ENCODE measurements around the gene FOXL3. TPM values are rescaled to one million over a fixed set of nuclear protein-coding genes. Genes with fewer than 3 reads are reported as not detected.

Gene FOXL3
- total and polyA plus RNA-seq, 2 experiments from 2014 or later: not detected

DNA sequence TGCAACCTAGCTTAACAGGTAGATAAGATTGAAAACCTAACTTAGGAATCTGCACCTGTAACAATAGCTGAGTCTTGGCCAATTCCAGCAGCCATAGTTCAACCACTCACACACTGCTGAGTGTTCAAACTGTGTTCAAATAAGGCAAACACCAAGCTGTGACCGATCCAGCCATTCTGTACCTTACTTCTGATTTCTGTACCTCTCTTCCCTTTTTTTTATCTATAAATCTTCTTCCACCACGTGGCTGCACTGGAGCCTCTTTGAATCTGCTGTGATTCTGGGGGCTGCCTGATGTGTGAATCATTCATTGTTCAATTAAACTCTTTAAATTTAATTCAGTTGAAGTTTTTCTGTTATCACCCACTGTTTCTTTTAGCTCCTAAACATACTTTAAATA, 15.7 kb upstream of the FOXL3 start:
- Histone ChIP-seq H3K4me2 (no peak overlapping the region), H3F3A (replicated peaks; ENCODE audit: low read depth) (no peaks in the 10 kb centered on the region), H3K4me3 (no peak overlapping the region), H3K79me2 (replicated peaks; ENCODE audit: insufficient read depth) (no peaks in the 10 kb centered on the region), H3K27me3 (ENCODE audit: insufficient read depth) (no peaks in the 10 kb centered on the region), H4K20me1 (replicated peaks; ENCODE audit: insufficient read depth) (no peaks in the 10 kb centered on the region), H3K4me1 (ENCODE audit: insufficient read depth) (no peaks in the 10 kb centered on the region), H3K36me3 (ENCODE audit: insufficient read depth) (peaks cover 4% of the 10 kb centered on the region; the same call in 1 of the 2 replicates), H3K9me2 (ENCODE audit: insufficient read depth) (no peaks in the 10 kb centered on the region), H3K27ac (ENCODE audit: low read depth) (no peak overlapping the region), H2AFZ (no peak overlapping the region)
- no peak for TF ChIP-seq NANOG (IDR thresholded peaks at IDR 0.05; ENCODE audit: borderline replicate concordance)
- no peak for TF ChIP-seq EZH2 (IDR thresholded peaks at IDR 0.05; ENCODE audit: low read depth, unreplicated experiment)
- TF ChIP-seq, protein P1, sequence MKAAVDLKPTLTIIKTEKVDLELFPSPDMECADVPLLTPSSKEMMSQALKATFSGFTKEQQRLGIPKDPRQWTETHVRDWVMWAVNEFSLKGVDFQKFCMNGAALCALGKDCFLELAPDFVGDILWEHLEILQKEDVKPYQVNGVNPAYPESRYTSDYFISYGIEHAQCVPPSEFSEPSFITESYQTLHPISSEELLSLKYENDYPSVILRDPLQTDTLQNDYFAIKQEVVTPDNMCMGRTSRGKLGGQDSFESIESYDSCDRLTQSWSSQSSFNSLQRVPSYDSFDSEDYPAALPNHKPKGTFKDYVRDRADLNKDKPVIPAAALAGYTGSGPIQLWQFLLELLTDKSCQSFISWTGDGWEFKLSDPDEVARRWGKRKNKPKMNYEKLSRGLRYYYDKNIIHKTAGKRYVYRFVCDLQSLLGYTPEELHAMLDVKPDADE (IDR thresholded peaks at IDR 0.05): no peak
- no peak for TF ChIP-seq JUNB (IDR thresholded peaks at IDR 0.05; ENCODE audit: unreplicated experiment)
- TF ChIP-seq, protein P2, sequence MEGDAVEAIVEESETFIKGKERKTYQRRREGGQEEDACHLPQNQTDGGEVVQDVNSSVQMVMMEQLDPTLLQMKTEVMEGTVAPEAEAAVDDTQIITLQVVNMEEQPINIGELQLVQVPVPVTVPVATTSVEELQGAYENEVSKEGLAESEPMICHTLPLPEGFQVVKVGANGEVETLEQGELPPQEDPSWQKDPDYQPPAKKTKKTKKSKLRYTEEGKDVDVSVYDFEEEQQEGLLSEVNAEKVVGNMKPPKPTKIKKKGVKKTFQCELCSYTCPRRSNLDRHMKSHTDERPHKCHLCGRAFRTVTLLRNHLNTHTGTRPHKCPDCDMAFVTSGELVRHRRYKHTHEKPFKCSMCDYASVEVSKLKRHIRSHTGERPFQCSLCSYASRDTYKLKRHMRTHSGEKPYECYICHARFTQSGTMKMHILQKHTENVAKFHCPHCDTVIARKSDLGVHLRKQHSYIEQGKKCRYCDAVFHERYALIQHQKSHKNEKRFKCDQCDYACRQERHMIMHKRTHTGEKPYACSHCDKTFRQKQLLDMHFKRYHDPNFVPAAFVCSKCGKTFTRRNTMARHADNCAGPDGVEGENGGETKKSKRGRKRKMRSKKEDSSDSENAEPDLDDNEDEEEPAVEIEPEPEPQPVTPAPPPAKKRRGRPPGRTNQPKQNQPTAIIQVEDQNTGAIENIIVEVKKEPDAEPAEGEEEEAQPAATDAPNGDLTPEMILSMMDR (conservative IDR thresholded peaks at IDR 0.05; ENCODE audit: low read depth in 2 of 2): no peak
- TF ChIP-seq CREB1 (CRISPR knock-in tag; IDR thresholded peaks at IDR 0.05; ENCODE audit: low read depth): no peak
- TF ChIP-seq ZNF114 (CRISPR knock-in tag; IDR thresholded peaks at IDR 0.05): no peak
- no peak for TF ChIP-seq ZNF331 (CRISPR knock-in tag; IDR thresholded peaks at IDR 0.05; ENCODE audit: low read depth)
- no peak for TF ChIP-seq EZH2phosphoT487 (IDR thresholded peaks at IDR 0.05; ENCODE audit: unreplicated experiment)
- TF ChIP-seq POLR2AphosphoS5 (IDR thresholded peaks at IDR 0.05; ENCODE audit: low read depth): no peak
- TF ChIP-seq, protein P3, sequence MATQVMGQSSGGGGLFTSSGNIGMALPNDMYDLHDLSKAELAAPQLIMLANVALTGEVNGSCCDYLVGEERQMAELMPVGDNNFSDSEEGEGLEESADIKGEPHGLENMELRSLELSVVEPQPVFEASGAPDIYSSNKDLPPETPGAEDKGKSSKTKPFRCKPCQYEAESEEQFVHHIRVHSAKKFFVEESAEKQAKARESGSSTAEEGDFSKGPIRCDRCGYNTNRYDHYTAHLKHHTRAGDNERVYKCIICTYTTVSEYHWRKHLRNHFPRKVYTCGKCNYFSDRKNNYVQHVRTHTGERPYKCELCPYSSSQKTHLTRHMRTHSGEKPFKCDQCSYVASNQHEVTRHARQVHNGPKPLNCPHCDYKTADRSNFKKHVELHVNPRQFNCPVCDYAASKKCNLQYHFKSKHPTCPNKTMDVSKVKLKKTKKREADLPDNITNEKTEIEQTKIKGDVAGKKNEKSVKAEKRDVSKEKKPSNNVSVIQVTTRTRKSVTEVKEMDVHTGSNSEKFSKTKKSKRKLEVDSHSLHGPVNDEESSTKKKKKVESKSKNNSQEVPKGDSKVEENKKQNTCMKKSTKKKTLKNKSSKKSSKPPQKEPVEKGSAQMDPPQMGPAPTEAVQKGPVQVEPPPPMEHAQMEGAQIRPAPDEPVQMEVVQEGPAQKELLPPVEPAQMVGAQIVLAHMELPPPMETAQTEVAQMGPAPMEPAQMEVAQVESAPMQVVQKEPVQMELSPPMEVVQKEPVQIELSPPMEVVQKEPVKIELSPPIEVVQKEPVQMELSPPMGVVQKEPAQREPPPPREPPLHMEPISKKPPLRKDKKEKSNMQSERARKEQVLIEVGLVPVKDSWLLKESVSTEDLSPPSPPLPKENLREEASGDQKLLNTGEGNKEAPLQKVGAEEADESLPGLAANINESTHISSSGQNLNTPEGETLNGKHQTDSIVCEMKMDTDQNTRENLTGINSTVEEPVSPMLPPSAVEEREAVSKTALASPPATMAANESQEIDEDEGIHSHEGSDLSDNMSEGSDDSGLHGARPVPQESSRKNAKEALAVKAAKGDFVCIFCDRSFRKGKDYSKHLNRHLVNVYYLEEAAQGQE (IDR thresholded peaks at IDR 0.05; ENCODE audit: unreplicated experiment): no peak
- no peak for TF ChIP-seq STAT1 (IDR thresholded peaks at IDR 0.05; ENCODE audit: unreplicated experiment)
- TF ChIP-seq, protein P4, sequence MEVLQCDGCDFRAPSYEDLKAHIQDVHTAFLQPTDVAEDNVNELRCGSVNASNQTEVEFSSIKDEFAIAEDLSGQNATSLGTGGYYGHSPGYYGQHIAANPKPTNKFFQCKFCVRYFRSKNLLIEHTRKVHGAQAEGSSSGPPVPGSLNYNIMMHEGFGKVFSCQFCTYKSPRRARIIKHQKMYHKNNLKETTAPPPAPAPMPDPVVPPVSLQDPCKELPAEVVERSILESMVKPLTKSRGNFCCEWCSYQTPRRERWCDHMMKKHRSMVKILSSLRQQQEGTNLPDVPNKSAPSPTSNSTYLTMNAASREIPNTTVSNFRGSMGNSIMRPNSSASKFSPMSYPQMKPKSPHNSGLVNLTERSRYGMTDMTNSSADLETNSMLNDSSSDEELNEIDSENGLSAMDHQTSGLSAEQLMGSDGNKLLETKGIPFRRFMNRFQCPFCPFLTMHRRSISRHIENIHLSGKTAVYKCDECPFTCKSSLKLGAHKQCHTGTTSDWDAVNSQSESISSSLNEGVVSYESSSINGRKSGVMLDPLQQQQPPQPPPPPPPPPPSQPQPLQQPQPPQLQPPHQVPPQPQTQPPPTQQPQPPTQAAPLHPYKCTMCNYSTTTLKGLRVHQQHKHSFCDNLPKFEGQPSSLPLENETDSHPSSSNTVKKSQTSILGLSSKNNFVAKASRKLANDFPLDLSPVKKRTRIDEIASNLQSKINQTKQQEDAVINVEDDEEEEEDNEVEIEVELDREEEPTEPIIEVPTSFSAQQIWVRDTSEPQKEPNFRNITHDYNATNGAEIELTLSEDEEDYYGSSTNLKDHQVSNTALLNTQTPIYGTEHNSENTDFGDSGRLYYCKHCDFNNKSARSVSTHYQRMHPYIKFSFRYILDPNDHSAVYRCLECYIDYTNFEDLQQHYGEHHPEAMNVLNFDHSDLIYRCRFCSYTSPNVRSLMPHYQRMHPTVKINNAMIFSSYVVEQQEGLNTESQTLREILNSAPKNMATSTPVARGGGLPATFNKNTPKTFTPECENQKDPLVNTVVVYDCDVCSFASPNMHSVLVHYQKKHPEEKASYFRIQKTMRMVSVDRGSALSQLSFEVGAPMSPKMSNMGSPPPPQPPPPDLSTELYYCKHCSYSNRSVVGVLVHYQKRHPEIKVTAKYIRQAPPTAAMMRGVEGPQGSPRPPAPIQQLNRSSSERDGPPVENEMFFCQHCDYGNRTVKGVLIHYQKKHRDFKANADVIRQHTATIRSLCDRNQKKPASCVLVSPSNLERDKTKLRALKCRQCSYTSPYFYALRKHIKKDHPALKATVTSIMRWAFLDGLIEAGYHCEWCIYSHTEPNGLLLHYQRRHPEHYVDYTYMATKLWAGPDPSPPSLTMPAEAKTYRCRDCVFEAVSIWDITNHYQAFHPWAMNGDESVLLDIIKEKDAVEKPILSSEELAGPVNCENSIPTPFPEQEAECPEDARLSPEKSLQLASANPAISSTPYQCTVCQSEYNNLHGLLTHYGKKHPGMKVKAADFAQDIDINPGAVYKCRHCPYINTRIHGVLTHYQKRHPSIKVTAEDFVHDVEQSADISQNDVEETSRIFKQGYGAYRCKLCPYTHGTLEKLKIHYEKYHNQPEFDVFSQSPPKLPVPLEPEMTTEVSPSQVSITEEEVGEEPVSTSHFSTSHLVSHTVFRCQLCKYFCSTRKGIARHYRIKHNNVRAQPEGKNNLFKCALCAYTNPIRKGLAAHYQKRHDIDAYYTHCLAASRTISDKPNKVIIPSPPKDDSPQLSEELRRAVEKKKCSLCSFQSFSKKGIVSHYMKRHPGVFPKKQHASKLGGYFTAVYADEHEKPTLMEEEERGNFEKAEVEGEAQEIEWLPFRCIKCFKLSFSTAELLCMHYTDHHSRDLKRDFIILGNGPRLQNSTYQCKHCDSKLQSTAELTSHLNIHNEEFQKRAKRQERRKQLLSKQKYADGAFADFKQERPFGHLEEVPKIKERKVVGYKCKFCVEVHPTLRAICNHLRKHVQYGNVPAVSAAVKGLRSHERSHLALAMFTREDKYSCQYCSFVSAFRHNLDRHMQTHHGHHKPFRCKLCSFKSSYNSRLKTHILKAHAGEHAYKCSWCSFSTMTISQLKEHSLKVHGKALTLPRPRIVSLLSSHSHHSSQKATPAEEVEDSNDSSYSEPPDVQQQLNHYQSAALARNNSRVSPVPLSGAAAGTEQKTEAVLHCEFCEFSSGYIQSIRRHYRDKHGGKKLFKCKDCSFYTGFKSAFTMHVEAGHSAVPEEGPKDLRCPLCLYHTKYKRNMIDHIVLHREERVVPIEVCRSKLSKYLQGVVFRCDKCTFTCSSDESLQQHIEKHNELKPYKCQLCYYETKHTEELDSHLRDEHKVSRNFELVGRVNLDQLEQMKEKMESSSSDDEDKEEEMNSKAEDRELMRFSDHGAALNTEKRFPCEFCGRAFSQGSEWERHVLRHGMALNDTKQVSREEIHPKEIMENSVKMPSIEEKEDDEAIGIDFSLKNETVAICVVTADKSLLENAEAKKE (CRISPR knock-in tag; IDR thresholded peaks at IDR 0.05): no peak
- Mint-ChIP-seq H3K4me3 (no peak overlapping the region), H3K4me1 (no peaks in the 10 kb centered on the region; the same call in 2 of the 3 replicates), H3K27me3 (ENCODE audit: insufficient read depth, low read depth, poor library complexity) (peaks cover 9% of the 10 kb centered on the region), H3K9me3 (peaks cover 84% of the 10 kb centered on the region), H3K36me3 (ENCODE audit: low read depth) (peaks cover 43% of the 10 kb centered on the region), H3K27ac (no peak overlapping the region)
- DNase-seq (ENCODE audit: low spot score) (no peak), ATAC-seq (no peak)

Measured in GM23338 (cell line).